GM21825 (cell line): Measurements from ENCODE around the gene AP3B1.
A peak's percentile ranks its signal among the peaks of the same experiment; 100 is the strongest.

Experiments
- ATAC-seq: cut with Tn5 transposase; IDR thresholded peaks from one replicate; pipeline ENCODE4 v1.9.1; 2021; ENCODE audit warnings: mild to moderate bottlenecking, moderate library complexity; ENCODE audit not compliant: unreplicated experiment

AP3B1 gene

GRCh38 chr5:78162253-78162862, 132.1 kb downstream of the AP3B1 start:
- ATAC-seq = no peak

- ATAC-seq = no peak
Measured at GRCh38 chr5:78157001-78157400, 137.5 kb downstream of the AP3B1 start.

GRCh38 chr5:78151594-78152271, 142.8 kb downstream of the AP3B1 start:
- ATAC-seq = no peak

- ATAC-seq = no peak
Measured at GRCh38 chr5:78137290-78137689, 157.2 kb downstream of the AP3B1 start.

GRCh38 chr5:78133423-78133822, 161.1 kb downstream of the AP3B1 start:
- ATAC-seq = no peak

- no peak for ATAC-seq
Measured at GRCh38 chr5:78132507-78132906, 162.0 kb downstream of the AP3B1 start.

GRCh38 chr5:78129597-78129996, 164.9 kb downstream of the AP3B1 start:
- no peak for ATAC-seq

GRCh38 chr5:78127875-78128274, 166.6 kb downstream of the AP3B1 start:
- no peak for ATAC-seq

GRCh38 chr5:78126536-78126935, 168.0 kb downstream of the AP3B1 start:
- no peak for ATAC-seq

GRCh38 chr5:78116167-78116566, 178.3 kb downstream of the AP3B1 start:
- ATAC-seq = no peak

- no peak for ATAC-seq
Measured at GRCh38 chr5:78113689-78114264, 180.7 kb downstream of the AP3B1 start.

- ATAC-seq = no peak
Measured at GRCh38 chr5:78112931-78113330, 181.6 kb downstream of the AP3B1 start.

- ATAC-seq = peak; percentile 51
Measured at GRCh38 chr5:78109891-78110324, 184.6 kb downstream of the AP3B1 start.

- ATAC-seq = no peak
Measured at GRCh38 chr5:78108564-78108963, 185.9 kb downstream of the AP3B1 start.

GRCh38 chr5:78103232-78103918, 191.1 kb downstream of the AP3B1 start:
- ATAC-seq = no peak

GRCh38 chr5:78102500-78102899, 192.0 kb downstream of the AP3B1 start:
- no peak for ATAC-seq

GRCh38 chr5:78095125-78095524, 199.4 kb downstream of the AP3B1 start:
- no peak for ATAC-seq

GRCh38 chr5:78090002-78090401, 204.5 kb downstream of the AP3B1 start:
- ATAC-seq = no peak

GRCh38 chr5:78078858-78079257, 215.6 kb downstream of the AP3B1 start:
- no peak for ATAC-seq

- ATAC-seq = no peak
Measured at GRCh38 chr5:78077369-78078068, 217.0 kb downstream of the AP3B1 start.

- ATAC-seq = no peak
Measured at GRCh38 chr5:78076351-78076750, 218.1 kb downstream of the AP3B1 start.
